GM12865 (cell line): ENCODE data around the gene FCHO1.
A peak's percentile ranks its signal among the peaks of the same experiment; 100 is the strongest.
"Not testable (repeated sequence)": the region's sequence is repeated elsewhere in the genome, so short reads cannot be mapped to it uniquely, and the experiment has no call there.

Experiments used
- DNase-seq: peaks from one replicate; pipeline ENCODE4 v3.0.0; 2010; ENCODE audit warnings: low read depth
- H3K4me3 ChIP-seq: 2 replicates; pipeline ENCODE4 v1.5.1; 2011; ENCODE audit warnings: mild to moderate bottlenecking, low read depth, low read length, control low read depth
- CTCF ChIP-seq: IDR thresholded peaks from 2 replicates; pipeline ENCODE4 v1.5.1; 2011; ENCODE audit warnings: low read length, control low read depth, low read depth, inconsistent platforms; ENCODE audit not compliant: insufficient read depth; ENCODE audit errors: missing control alignments

Gene FCHO1

GRCh38 chr19:17770613-17771012 is 19.3 kb downstream of the FCHO1 start:
- no peak for TF ChIP-seq CTCF
- H3K4me3 ChIP-seq, result no peak overlapping the region
- no peak for DNase-seq

GRCh38 chr19:17772172-17772571 is 20.9 kb downstream of the FCHO1 start:
- TF ChIP-seq CTCF, result no peak
- no peak overlapping the region for H3K4me3 ChIP-seq
- DNase-seq, result peak; percentile 69

- H3K4me3 ChIP-seq, result no peak overlapping the region
- DNase-seq, result no peak
- TF ChIP-seq CTCF, result peak; percentile 60
Measured at GRCh38 chr19:17775245-17775927, 24.1 kb downstream of the FCHO1 start.

GRCh38 chr19:17775991-17776803 is 24.9 kb downstream of the FCHO1 start:
- H3K4me3 ChIP-seq, result no peak overlapping the region; the same call in 1 of the 2 replicates
- no peak for TF ChIP-seq CTCF
- DNase-seq, result peak; percentile 92

GRCh38 chr19:17777840-17778239 is 26.6 kb downstream of the FCHO1 start:
- not testable (repeated sequence) for H3K4me3 ChIP-seq, DNase-seq

GRCh38 chr19:17778251-17778967 is 27.1 kb downstream of the FCHO1 start:
- no peak overlapping the region for H3K4me3 ChIP-seq
- TF ChIP-seq CTCF, result no peak
- DNase-seq, result peak; percentile 78
